ENCODE results near the gene KCNJ2. TPM values are rescaled to one million over a fixed set of nuclear protein-coding genes. Genes with fewer than 3 reads are reported as not detected.

The KCNJ2 gene
- total and polyA plus RNA-seq, 5 experiments from 2014 or later, result not detected

GRCh38 chr17:70136131-70136530 is 33.2 kb upstream of the KCNJ2 start:
- no peaks in the 10 kb centered on the region for H3K9me3 Mint-ChIP-seq
- no peak for ATAC-seq
- H3K4me1 Mint-ChIP-seq, result peaks cover 1 to 13% (median 9%) of the 10 kb centered on the region in 4 donors
- H3K4me3 Mint-ChIP-seq, result no peak overlapping the region
- DNase-seq, result no peak
- H3K27ac Mint-ChIP-seq, result no peak overlapping the region
- H3K27me3 Mint-ChIP-seq, result peaks cover 0 to 2% (median 0%) of the 10 kb centered on the region in 5 donors
- POLR2A ChIA-PET, result no interaction called here
- no peaks in the 10 kb centered on the region for H3K36me3 Mint-ChIP-seq

- no peaks in the 10 kb centered on the region for H3K36me3 Mint-ChIP-seq
- H3K4me3 Mint-ChIP-seq, result peak overlapping the region; percentile 30 to 82 (median 41)
- H3K4me1 Mint-ChIP-seq, result peaks cover 1 to 13% (median 9%) of the 10 kb centered on the region in 4 donors
- DNase-seq, result no peak
- H3K27ac Mint-ChIP-seq, result peak overlapping the region in 3 of 10 donors; percentile 49 to 71 (median 60)
- POLR2A ChIA-PET, result no interaction called here
- peaks cover 0 to 2% (median 0%) of the 10 kb centered on the region in 5 donors for H3K27me3 Mint-ChIP-seq
- H3K9me3 Mint-ChIP-seq, result no peaks in the 10 kb centered on the region
- no peak for ATAC-seq
Observed at GRCh38 chr17:70137451-70138230, 31.7 kb upstream of the KCNJ2 start.

GRCh38 chr17:70138291-70138865 is 31.0 kb upstream of the KCNJ2 start:
- Mint-ChIP-seq H3K4me1 (peaks cover 1 to 13% (median 9%) of the 10 kb centered on the region in 4 donors), H3K27ac (no peak overlapping the region), H3K36me3 (no peaks in the 10 kb centered on the region), H3K9me3 (no peaks in the 10 kb centered on the region), H3K27me3 (peaks cover 0 to 2% (median 0%) of the 10 kb centered on the region in 5 donors), H3K4me3 (no peak overlapping the region)
- no peak for ATAC-seq
- POLR2A ChIA-PET, result no interaction called here
- no peak for DNase-seq

- no peak overlapping the region for H3K27ac Mint-ChIP-seq
- POLR2A ChIA-PET, result interaction anchor here (0.8 kb wide), 1 partner anchor 805 kb away, joined by 3 read pairs; no protein-coding TSS in a partner anchor
Observed at GRCh38 chr17:70139449-70139993, 29.8 kb upstream of the KCNJ2 start.

DNA sequence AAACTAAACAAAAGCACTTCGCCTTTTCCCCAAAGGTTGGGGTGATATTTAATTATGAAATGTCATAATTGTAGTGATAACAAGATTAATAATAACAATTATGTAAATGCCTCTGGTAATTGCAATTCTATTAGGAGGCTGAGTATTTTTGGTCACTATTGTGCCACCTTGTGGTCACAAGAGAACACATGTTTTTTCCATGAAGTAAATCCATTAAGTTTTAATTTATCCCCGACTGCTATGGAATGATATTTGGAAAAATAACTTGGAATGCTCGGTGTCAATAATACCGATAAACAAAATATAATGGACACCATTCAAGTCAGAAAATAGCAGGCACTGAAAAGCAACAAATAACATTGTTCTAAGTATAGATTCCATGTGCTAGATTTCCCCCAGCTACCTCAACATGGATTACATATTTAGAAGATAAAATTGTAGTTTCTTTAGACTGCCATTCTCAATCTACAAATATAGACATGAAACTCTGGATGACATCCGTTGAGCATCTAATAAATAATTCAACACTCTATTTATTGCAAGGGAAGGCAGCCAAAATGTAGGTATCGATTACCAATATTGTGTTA is 25.0 kb upstream of the KCNJ2 start:
- H3K4me1 Mint-ChIP-seq, result no peaks in the 10 kb centered on the region
- POLR2A ChIA-PET, result no interaction called here
- H3K27me3 Mint-ChIP-seq, result peaks cover 0 to 18% (median 0%) of the 10 kb centered on the region in 5 donors
- DNase-seq (peak in 1 of 10 donors; percentile 8), ATAC-seq (no peak)
- no peak overlapping the region for H3K27ac Mint-ChIP-seq
- H3K36me3 Mint-ChIP-seq, result no peaks in the 10 kb centered on the region
- H3K9me3 Mint-ChIP-seq, result no peaks in the 10 kb centered on the region
- H3K4me3 Mint-ChIP-seq, result no peak overlapping the region

More at GRCh38 chr17:70139449-70139993, 29.8 kb upstream of the KCNJ2 start:
- no peak for ATAC-seq
- Mint-ChIP-seq H3K4me1 (peaks cover 1 to 13% (median 9%) of the 10 kb centered on the region in 4 donors), H3K9me3 (no peaks in the 10 kb centered on the region), H3K27me3 (peaks cover 0 to 2% (median 0%) of the 10 kb centered on the region in 5 donors), H3K36me3 (no peaks in the 10 kb centered on the region), H3K4me3 (no peak overlapping the region)
- no peak for DNase-seq

GRCh38 chr17:70153210-70153609 is 16.1 kb upstream of the KCNJ2 start:
- Mint-ChIP-seq H3K36me3 (no peaks in the 10 kb centered on the region), H3K4me1 (no peaks in the 10 kb centered on the region), H3K27me3 (peaks cover 0 to 9% (median under 1%) of the 10 kb centered on the region in 5 donors), H3K4me3 (no peak overlapping the region), H3K27ac (no peak overlapping the region), H3K9me3 (no peaks in the 10 kb centered on the region)
- ATAC-seq (no peak), DNase-seq (no peak)
- POLR2A ChIA-PET, result no interaction called here

GRCh38 chr17:70157151-70157550 is 12.2 kb upstream of the KCNJ2 start:
- POLR2A ChIA-PET, result no interaction called here
- ATAC-seq (no peak), DNase-seq (no peak)
- H3K9me3 Mint-ChIP-seq, result no peaks in the 10 kb centered on the region
- H3K27me3 Mint-ChIP-seq, result peaks cover 2 to 12% (median 5%) of the 10 kb centered on the region in 5 donors
- H3K36me3 Mint-ChIP-seq, result no peaks in the 10 kb centered on the region
- no peak overlapping the region for H3K4me3 Mint-ChIP-seq
- H3K27ac Mint-ChIP-seq, result no peak overlapping the region
- H3K4me1 Mint-ChIP-seq, result no peaks in the 10 kb centered on the region

- POLR2A ChIA-PET, result no interaction called here
- no peak for ATAC-seq
- Mint-ChIP-seq H3K27ac (no peak overlapping the region), H3K9me3 (no peaks in the 10 kb centered on the region), H3K4me3 (no peak overlapping the region), H3K27me3 (peaks cover 3 to 12% (median 5%) of the 10 kb centered on the region in 5 donors), H3K36me3 (no peaks in the 10 kb centered on the region), H3K4me1 (no peaks in the 10 kb centered on the region)
- DNase-seq, result no peak
Observed at GRCh38 chr17:70158180-70158579, 11.2 kb upstream of the KCNJ2 start.

DNA sequence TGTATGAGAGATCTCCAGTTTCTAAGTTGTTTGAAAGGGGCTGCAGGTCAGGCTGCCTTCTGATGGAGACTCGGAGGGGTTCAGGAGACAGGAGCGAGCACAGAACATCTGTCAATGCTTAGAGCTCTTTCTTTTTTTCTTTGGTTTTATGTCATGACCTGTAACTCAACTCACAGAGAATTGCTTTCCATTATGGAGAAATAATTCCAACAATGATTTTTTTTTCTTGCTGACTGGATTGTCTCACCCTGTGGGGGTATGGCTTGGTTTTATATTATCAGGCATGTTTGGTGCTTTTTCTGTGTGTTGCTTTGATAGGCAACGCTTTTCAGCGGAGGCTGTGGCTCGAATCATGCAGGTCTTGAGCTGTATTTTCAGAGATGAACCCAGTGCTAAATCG is 10.7 kb upstream of the KCNJ2 start:
- Mint-ChIP-seq H3K4me1 (no peaks in the 10 kb centered on the region), H3K27ac (no peak overlapping the region), H3K27me3 (peaks cover 4 to 12% (median 5%) of the 10 kb centered on the region in 5 donors), H3K36me3 (no peaks in the 10 kb centered on the region), H3K4me3 (no peak overlapping the region), H3K9me3 (no peaks in the 10 kb centered on the region)
- POLR2A ChIA-PET, result no interaction called here
- no peak for ATAC-seq
- DNase-seq, result no peak

DNA sequence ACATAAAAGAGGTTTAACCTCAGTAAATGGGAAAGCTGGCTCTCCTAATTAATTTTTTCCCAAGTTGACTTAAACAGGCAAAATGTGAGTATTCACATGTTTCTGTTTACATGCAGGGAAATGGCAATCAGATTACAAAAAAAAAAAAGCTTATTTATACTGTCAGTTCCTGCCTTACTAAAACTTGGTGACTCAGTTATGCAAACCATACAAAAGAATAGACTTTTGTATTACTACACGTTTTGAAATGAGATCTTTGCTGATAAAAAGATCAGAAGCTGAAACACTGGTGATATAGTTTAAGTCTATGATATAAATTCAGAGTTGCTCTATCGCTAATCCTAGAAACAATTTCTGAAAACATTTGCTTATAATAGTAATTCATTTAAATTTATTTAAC is 9.4 kb upstream of the KCNJ2 start:
- Mint-ChIP-seq H3K4me1 (no peaks in the 10 kb centered on the region), H3K27me3 (peaks cover 5 to 18% (median 7%) of the 10 kb centered on the region in 5 donors), H3K36me3 (no peaks in the 10 kb centered on the region), H3K4me3 (no peak overlapping the region), H3K9me3 (no peaks in the 10 kb centered on the region), H3K27ac (no peak overlapping the region)
- DNase-seq, result no peak
- no peak for ATAC-seq
- POLR2A ChIA-PET, result no interaction called here

DNA sequence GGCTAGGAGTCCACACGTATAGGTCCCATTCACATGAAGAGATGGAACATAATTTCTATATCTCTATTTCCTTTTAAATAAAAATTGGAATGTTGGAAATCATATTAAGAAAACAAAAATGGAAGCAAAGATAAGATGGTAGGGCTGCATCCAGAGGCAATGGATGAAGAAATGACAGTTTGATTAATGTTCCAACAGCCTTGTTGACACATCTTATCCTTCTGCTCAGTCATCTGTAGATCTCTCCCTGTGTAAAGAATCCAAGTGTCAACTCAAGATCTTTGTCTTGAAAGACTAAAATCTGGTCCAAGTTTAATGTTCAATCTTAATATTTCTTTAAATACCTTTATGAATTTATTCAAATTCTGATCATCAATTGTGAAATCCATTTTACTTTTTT is 7.8 kb upstream of the KCNJ2 start:
- Mint-ChIP-seq H3K9me3 (no peaks in the 10 kb centered on the region), H3K4me3 (no peak overlapping the region), H3K27me3 (peaks cover 8 to 27% (median 11%) of the 10 kb centered on the region in 5 donors), H3K27ac (no peak overlapping the region), H3K4me1 (no peaks in the 10 kb centered on the region), H3K36me3 (no peaks in the 10 kb centered on the region)
- DNase-seq, result no peak
- POLR2A ChIA-PET, result no interaction called here
- no peak for ATAC-seq

GRCh38 chr17:70165383-70165782 is 3.9 kb upstream of the KCNJ2 start:
- DNase-seq (no peak), ATAC-seq (no peak)
- Mint-ChIP-seq H3K27me3 (peaks cover 26 to 50% (median 38%) of the 10 kb centered on the region in 5 donors), H3K4me1 (peaks cover 10 to 19% (median 18%) of the 10 kb centered on the region in 4 donors), H3K4me3 (no peak overlapping the region), H3K36me3 (no peaks in the 10 kb centered on the region), H3K27ac (no peak overlapping the region), H3K9me3 (no peaks in the 10 kb centered on the region)
- POLR2A ChIA-PET, result no interaction called here

DNA sequence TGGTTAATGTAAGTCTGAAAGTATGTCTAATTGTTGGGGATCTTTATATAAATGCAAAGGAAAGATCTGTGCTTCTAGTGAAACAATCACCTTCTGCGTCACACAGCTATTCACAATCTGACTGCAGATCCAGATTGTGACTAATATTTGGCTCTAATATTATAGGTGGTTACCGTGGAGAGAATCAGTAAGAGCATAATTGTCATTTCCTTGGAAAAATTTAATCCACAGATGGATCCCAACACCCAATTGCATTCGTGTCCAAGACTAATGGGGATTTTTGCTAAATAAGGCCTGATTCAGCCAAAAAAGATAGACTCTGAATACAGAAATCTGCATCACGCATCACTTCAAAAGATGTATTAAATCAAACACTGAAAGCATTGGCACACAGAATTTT is 2.7 kb upstream of the KCNJ2 start:
- H3K4me3 Mint-ChIP-seq, result no peak overlapping the region
- no peak for ATAC-seq
- POLR2A ChIA-PET, result no interaction called here
- peaks cover 10 to 22% (median 18%) of the 10 kb centered on the region in 4 donors for H3K4me1 Mint-ChIP-seq
- no peak for DNase-seq
- H3K27me3 Mint-ChIP-seq, result peaks cover 29 to 62% (median 48%) of the 10 kb centered on the region in 5 donors
- no peak overlapping the region for H3K27ac Mint-ChIP-seq
- no peaks in the 10 kb centered on the region for H3K9me3 Mint-ChIP-seq
- H3K36me3 Mint-ChIP-seq, result no peaks in the 10 kb centered on the region

Data from naive thymus-derived CD8-positive, alpha-beta T cell (primary cell).